SK-N-SH (cell line): ENCODE data around the gene ITIH1. TPM values are rescaled to one million over a fixed set of nuclear protein-coding genes. Genes with fewer than 3 reads are reported as not detected.

Source experiments
- CTCF ChIA-PET: fragments of 300-600, 350-600 bp; formaldehyde crosslinking; extraction: SDS; loops from one replicate; lab custom pipeline; 2021; lab: Yijun Ruan, JAX
- POLR2A ChIA-PET: fragments of 350-600 bp; sonication (Branson Sonifier 250); formaldehyde crosslinking; extraction: SDS; loops from one replicate; lab custom pipeline; 2020; ENCODE audit warnings: antibody characterized with exemption, inconsistent platforms; lab: Yijun Ruan, JAX
- DNase-seq: peaks from one replicate; pipeline ENCODE4 v3.0.0; 2012
- H2AFZ ChIP-seq: fragments of 200-600 bp; sonication (generic); 2 replicates; pipeline ENCODE4 v1.8.1; 2016; ENCODE audit warnings: antibody characterized with exemption, mild to moderate bottlenecking, low read depth
- H3F3A ChIP-seq: fragments of 200-600 bp; sonication (generic); replicated peaks from 2 replicates; pipeline ENCODE3; 2016; ENCODE audit warnings: antibody characterized with exemption, mild to moderate bottlenecking; ENCODE audit not compliant: insufficient read depth
- H3K27ac ChIP-seq, 2 experiments: fragments of 200-500 bp in 1 of 2; fragments of 200-600 bp in 1 of 2; sonication (Bioruptor generic) in 1 of 2; sonication (generic), shearing (Covaris generic) in 1 of 2; 2 replicates each; pipeline versions ENCODE4 v1.5.1 to v1.6.1; 2014 to 2016; ENCODE audit warnings: low read depth in 2 of 2, inconsistent platforms in 1 of 2, low read length in 1 of 2, mild to moderate bottlenecking in 1 of 2, mixed read lengths in 1 of 2
- H3K27me3 ChIP-seq: fragments of 200-600 bp; sonication (generic), shearing (Covaris generic); 2 replicates; pipeline ENCODE4 v1.6.1; 2016; ENCODE audit warnings: mixed run types; ENCODE audit not compliant: insufficient read depth
- H3K36me3 ChIP-seq, 2 experiments: fragments of 200-500 bp in 1 of 2; fragments of 200-600 bp in 1 of 2; sonication (Bioruptor generic) in 1 of 2; sonication (generic) in 1 of 2; replicated peaks in 1 of 2; 2 replicates each; pipeline versions ENCODE3 to v1.5.1; 2014 to 2016; ENCODE audit warnings: low read length in 1 of 2, mild to moderate bottlenecking in 1 of 2; ENCODE audit not compliant: insufficient read depth in 2 of 2, control insufficient read depth in 1 of 2
- H3K4me1 ChIP-seq, 2 experiments: fragments of 200-500 bp in 1 of 2; fragments of 200-600 bp in 1 of 2; sonication (Bioruptor generic) in 1 of 2; sonication (generic), shearing (Covaris generic) in 1 of 2; 2 replicates each; pipeline versions ENCODE4 v1.5.1 to v1.6.1; 2014 to 2016; ENCODE audit warnings: low read depth in 1 of 2, low read length in 1 of 2, mixed run types in 1 of 2; ENCODE audit not compliant: insufficient read depth in 2 of 2, control insufficient read depth in 1 of 2
- H3K4me2 ChIP-seq: fragments of 200-600 bp; sonication (generic), shearing (Covaris generic); 2 replicates; pipeline ENCODE4 v1.6.1; 2017; ENCODE audit warnings: mixed run types
- H3K4me3 ChIP-seq, 2 experiments: fragments of 200-500 bp in 1 of 2; fragments of 200-600 bp in 1 of 2; sonication (Bioruptor generic) in 1 of 2; sonication (generic), shearing (Covaris generic) in 1 of 2; 2 replicates each; pipeline versions ENCODE4 v1.5.1 to v1.8.1; 2014 to 2016; ENCODE audit warnings: low read depth in 2 of 2, inconsistent platforms in 1 of 2, low read length in 1 of 2, mild to moderate bottlenecking in 1 of 2, mixed read lengths in 1 of 2, moderate library complexity in 1 of 2
- H3K79me2 ChIP-seq: fragments of 200-600 bp; sonication (generic); 2 replicates; pipeline ENCODE4 v1.8.1; 2017; ENCODE audit warnings: mild to moderate bottlenecking; ENCODE audit not compliant: insufficient read depth
- H3K9ac ChIP-seq: fragments of 200-600 bp; sonication (generic); 2 replicates; pipeline ENCODE4 v1.6.1; 2017; ENCODE audit warnings: mixed run types
- H3K9me2 ChIP-seq: fragments of 200-600 bp; sonication (generic); 2 replicates; pipeline ENCODE4 v1.6.1; 2017; ENCODE audit warnings: mixed run types
- H3K9me3 ChIP-seq: fragments of 200-600 bp; sonication (generic); 2 replicates; pipeline ENCODE4 v1.6.1; 2017; ENCODE audit warnings: mixed run types, mild to moderate bottlenecking, moderate library complexity
- H4K20me1 ChIP-seq: fragments of 200-600 bp; sonication (generic); 2 replicates; pipeline ENCODE4 v1.6.1; 2017; ENCODE audit warnings: mild to moderate bottlenecking, mixed run types; ENCODE audit not compliant: insufficient read depth
- ELF1 ChIP-seq: IDR thresholded peaks from 2 replicates; pipeline ENCODE4 v1.4.0; 2012
- EP300 ChIP-seq, 2 experiments: IDR thresholded peaks; 2 replicates each; pipeline versions ENCODE4 v1.4.0 to v1.6.1; 2012; ENCODE audit warnings: borderline replicate concordance in 1 of 2, low read depth in 1 of 2, low read length in 1 of 2
- EZH2phosphoT487 ChIP-seq: fragments of 200-600 bp; sonication (generic); IDR thresholded peaks from 2 replicates; pipeline ENCODE4 v1.6.1; 2017; ENCODE audit warnings: low read depth, mixed run types, mild to moderate bottlenecking, antibody characterized with exemption, moderate library complexity, borderline replicate concordance
- GATA2 ChIP-seq: sonication (generic); formaldehyde crosslinking; IDR thresholded peaks from 2 replicates; pipeline ENCODE4 v1.5.0; 2020; ENCODE audit warnings: mild to moderate bottlenecking, missing genetic modification reagents
- JUND ChIP-seq: IDR thresholded peaks from 2 replicates; pipeline ENCODE4 v1.4.0; 2012
- NFIC ChIP-seq: IDR thresholded peaks from 2 replicates; pipeline ENCODE4 v1.4.0; 2012; ENCODE audit warnings: borderline replicate concordance
- PBX3 ChIP-seq: IDR thresholded peaks from 2 replicates; pipeline ENCODE4; 2012
- POLR2AphosphoS5 ChIP-seq: IDR thresholded peaks from 2 replicates; pipeline ENCODE4 v1.6.1; 2012; ENCODE audit warnings: low read depth, low read length
- RAD21 ChIP-seq: IDR thresholded peaks from 2 replicates; pipeline ENCODE4 v1.6.1; 2012; ENCODE audit warnings: mild to moderate bottlenecking, low read length
- RCOR1 ChIP-seq: fragments of 150-350 bp; IDR thresholded peaks from 2 replicates; pipeline ENCODE4 v1.6.1; 2017; ENCODE audit warnings: antibody characterized with exemption, low read length
- RFX5 ChIP-seq: IDR thresholded peaks from 2 replicates; pipeline ENCODE4 v1.6.1; 2012; ENCODE audit warnings: mild to moderate bottlenecking, improper control_type of control experiment, low read length
- RXRA ChIP-seq: IDR thresholded peaks from 2 replicates; pipeline ENCODE4 v1.4.0; 2012; ENCODE audit warnings: low read depth, mild to moderate bottlenecking, borderline replicate concordance
- SIN3A ChIP-seq: IDR thresholded peaks from 2 replicates; pipeline ENCODE4 v1.6.1; 2012; ENCODE audit warnings: low read depth, mild to moderate bottlenecking, low read length, moderate library complexity, borderline replicate concordance
- TCF12 ChIP-seq: IDR thresholded peaks from 2 replicates; pipeline ENCODE4 v1.4.0; 2012
- YY1 ChIP-seq: IDR thresholded peaks from 2 replicates; pipeline ENCODE4 v1.4.0; 2012; ENCODE audit warnings: low read depth, mild to moderate bottlenecking
- WGBS: methylation state at CpG from one replicate; pipeline ENCODE4 v1.1.6; 2017; ENCODE audit warnings: low lambda C conversion rate; 5-methylcytosine and 5-hydroxymethylcytosine counted together
- polyA plus RNA-seq, 3 experiments: library from polyadenylated mRNA; depleted of rRNA; stranded (reverse); fragments of >200 nt; gene quantifications; 2 replicates each; pipeline ENCODE4 v1.2.3, GENCODE V29; 2012
- TF ChIP-seq, protein P1 (sequence below): IDR thresholded peaks from 2 replicates; pipeline ENCODE4 v1.4.0; 2012; ENCODE audit warnings: low read depth, borderline replicate concordance
- TF ChIP-seq, protein P2 (sequence below): fragments of 150-350 bp; IDR thresholded peaks from 2 replicates; pipeline ENCODE4 v1.6.1; 2016; ENCODE audit warnings: mild to moderate bottlenecking, low read depth, low read length

The ITIH1 gene
- polyA plus RNA-seq, 1 of the 3 experiments (the other 2 are of a cell fraction): not detected

GRCh38 chr3:52816199-52816598, 38.8 kb downstream of the ITIH1 start:
- POLR2A ChIA-PET: no interaction called here
- no peak for DNase-seq
- Histone ChIP-seq H3K4me2 (no peak overlapping the region), H3K9ac (no peak overlapping the region), H3K36me3 (no peaks in the 10 kb centered on the region), H3K27ac (no peak overlapping the region), H3K79me2 (no peaks in the 10 kb centered on the region), H3K4me3 (no peak overlapping the region), H2AFZ (no peak overlapping the region), H3K27me3 (no peaks in the 10 kb centered on the region), H3K9me2 (no peaks in the 10 kb centered on the region), H3K4me1 (no peaks in the 10 kb centered on the region; a peak in 1 of 4 replicates), H3K9me3 (no peaks in the 10 kb centered on the region), H3F3A (no peaks in the 10 kb centered on the region), H4K20me1 (no peaks in the 10 kb centered on the region)
- 92% methylated on average over 4 of the region's 6 CpGs for WGBS
- TF ChIP-seq EP300 (IDR thresholded peaks at IDR 0.05; ENCODE audit: borderline replicate concordance in 1 of 2, low read depth in 1 of 2, low read length in 1 of 2): no peak
- no peak for TF ChIP-seq JUND
- TF ChIP-seq RCOR1: no peak
- no peak for TF ChIP-seq POLR2AphosphoS5
- no peak for TF ChIP-seq RAD21
- TF ChIP-seq RFX5: no peak
- TF ChIP-seq EZH2phosphoT487: no peak
- TF ChIP-seq, protein P1, sequence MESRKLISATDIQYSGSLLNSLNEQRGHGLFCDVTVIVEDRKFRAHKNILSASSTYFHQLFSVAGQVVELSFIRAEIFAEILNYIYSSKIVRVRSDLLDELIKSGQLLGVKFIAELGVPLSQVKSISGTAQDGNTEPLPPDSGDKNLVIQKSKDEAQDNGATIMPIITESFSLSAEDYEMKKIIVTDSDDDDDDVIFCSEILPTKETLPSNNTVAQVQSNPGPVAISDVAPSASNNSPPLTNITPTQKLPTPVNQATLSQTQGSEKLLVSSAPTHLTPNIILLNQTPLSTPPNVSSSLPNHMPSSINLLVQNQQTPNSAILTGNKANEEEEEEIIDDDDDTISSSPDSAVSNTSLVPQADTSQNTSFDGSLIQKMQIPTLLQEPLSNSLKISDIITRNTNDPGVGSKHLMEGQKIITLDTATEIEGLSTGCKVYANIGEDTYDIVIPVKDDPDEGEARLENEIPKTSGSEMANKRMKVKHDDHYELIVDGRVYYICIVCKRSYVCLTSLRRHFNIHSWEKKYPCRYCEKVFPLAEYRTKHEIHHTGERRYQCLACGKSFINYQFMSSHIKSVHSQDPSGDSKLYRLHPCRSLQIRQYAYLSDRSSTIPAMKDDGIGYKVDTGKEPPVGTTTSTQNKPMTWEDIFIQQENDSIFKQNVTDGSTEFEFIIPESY: no peak
- TF ChIP-seq SIN3A: no peak
- no peak for TF ChIP-seq NFIC
- TF ChIP-seq GATA2 (CRISPR knock-in tag): no peak
- TF ChIP-seq ELF1: no peak
- CTCF ChIA-PET: interaction anchor here (1.8 to 2.0 kb wide), 2 partner anchors 16 to 29 kb away, joined by 5 read pairs; no protein-coding TSS in a partner anchor

GRCh38 chr3:52816654-52817053, 39.3 kb downstream of the ITIH1 start:
- no peak for DNase-seq
- Histone ChIP-seq H3K9me3 (no peaks in the 10 kb centered on the region), H3K9me2 (no peaks in the 10 kb centered on the region), H3K36me3 (no peaks in the 10 kb centered on the region), H3K9ac (no peak overlapping the region), H3K27me3 (no peaks in the 10 kb centered on the region), H4K20me1 (no peaks in the 10 kb centered on the region), H3K79me2 (no peaks in the 10 kb centered on the region), H2AFZ (no peak overlapping the region), H3K4me3 (no peak overlapping the region), H3F3A (no peaks in the 10 kb centered on the region), H3K27ac (no peak overlapping the region), H3K4me2 (no peak overlapping the region), H3K4me1 (no peaks in the 10 kb centered on the region; a peak in 1 of 4 replicates)
- POLR2A ChIA-PET: no interaction called here
- WGBS: 84% methylated on average over 7 of the region's 10 CpGs
- TF ChIP-seq TCF12 (no peak), PBX3 (no peak), YY1 (no peak), RXRA (no peak)
- TF ChIP-seq, protein P2, sequence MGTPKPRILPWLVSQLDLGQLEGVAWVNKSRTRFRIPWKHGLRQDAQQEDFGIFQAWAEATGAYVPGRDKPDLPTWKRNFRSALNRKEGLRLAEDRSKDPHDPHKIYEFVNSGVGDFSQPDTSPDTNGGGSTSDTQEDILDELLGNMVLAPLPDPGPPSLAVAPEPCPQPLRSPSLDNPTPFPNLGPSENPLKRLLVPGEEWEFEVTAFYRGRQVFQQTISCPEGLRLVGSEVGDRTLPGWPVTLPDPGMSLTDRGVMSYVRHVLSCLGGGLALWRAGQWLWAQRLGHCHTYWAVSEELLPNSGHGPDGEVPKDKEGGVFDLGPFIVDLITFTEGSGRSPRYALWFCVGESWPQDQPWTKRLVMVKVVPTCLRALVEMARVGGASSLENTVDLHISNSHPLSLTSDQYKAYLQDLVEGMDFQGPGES: no peak
- CTCF ChIA-PET: interaction anchor here (1.8 kb wide), 1 partner anchor 29 kb away, joined by 5 read pairs; no protein-coding TSS in a partner anchor
